ENCODE results near the gene YIF1A. TPM values are rescaled to one million over a fixed set of nuclear protein-coding genes. Genes with fewer than 3 reads are reported as not detected.

Gene YIF1A
- total RNA-seq, 1 experiment from 2014 or later: 64.3 TPM

GRCh38 chr11:66337103-66337899 is 48.4 kb upstream of the YIF1A start:
- TF ChIP-seq CTCF (conservative IDR thresholded peaks at IDR 0.05): no peak
- peak overlapping the region; percentile 83 to 86; a peak in 1 of 5 replicates for H3K4me3 Mint-ChIP-seq
- peaks cover 4% of the 10 kb centered on the region for H3K27me3 Mint-ChIP-seq (ENCODE audit: low read depth)
- Histone ChIP-seq H4K20me1 (ENCODE audit: control insufficient read depth, insufficient read depth, insufficient read length) (no peaks in the 10 kb centered on the region), H3K4me2 (ENCODE audit: insufficient read depth, insufficient read length, low read length) (no peak overlapping the region), H3K4ac (ENCODE audit: low read depth, low read length) (no peak overlapping the region), H3K23me2 (ENCODE audit: insufficient read length, low read depth, low read length, poor library complexity, severe bottlenecking) (no peaks in the 10 kb centered on the region), H3K27me3 (ENCODE audit: insufficient read depth, low read length) (no peaks in the 10 kb centered on the region; the same call in 1 of the 2 replicates), H4K91ac (ENCODE audit: insufficient read length, low read depth, low read length) (no peak overlapping the region), H3T11ph (ENCODE audit: low read length) (no peak overlapping the region), H2BK20ac (ENCODE audit: low read depth, low read length, poor library complexity, severe bottlenecking) (no peak overlapping the region), H3K9me3 (ENCODE audit: control insufficient read depth, low read depth, low read length) (no peaks in the 10 kb centered on the region), H3K4me1 (ENCODE audit: insufficient read depth, low read length) (no peaks in the 10 kb centered on the region), H4K5ac (ENCODE audit: insufficient read length, low read depth, low read length) (no peak overlapping the region), H3K27ac (ENCODE audit: insufficient read length, low read depth, low read length) (no peak overlapping the region), H3K9ac (ENCODE audit: extremely low read depth, insufficient read length, low read length) (no peak overlapping the region), H2AK5ac (ENCODE audit: insufficient read length, low read length) (no peak overlapping the region), H3K79me1 (ENCODE audit: insufficient read depth, low read depth, low read length, poor library complexity, severe bottlenecking) (no peaks in the 10 kb centered on the region), H3K23ac (ENCODE audit: insufficient read length, low read depth, low read length) (no peak overlapping the region), H3K18ac (ENCODE audit: insufficient read length, low read depth, low read length) (peak overlapping the region; percentile 5), H4K8ac (replicated peaks; ENCODE audit: insufficient read length, low read depth, low read length) (no peak overlapping the region), H2BK5ac (ENCODE audit: insufficient read length, low read length) (no peak overlapping the region), H2BK12ac (ENCODE audit: insufficient read length, low read depth, low read length) (no peak overlapping the region), H3K14ac (ENCODE audit: insufficient read depth, low read length) (no peak overlapping the region), H2BK120ac (ENCODE audit: low read depth, low read length, poor library complexity, severe bottlenecking) (no peak overlapping the region), H2AFZ (ENCODE audit: low read length) (no peak overlapping the region), H3K56ac (ENCODE audit: insufficient read length, low read depth, low read length) (no peak overlapping the region), H2BK15ac (ENCODE audit: low read depth, low read length) (no peak overlapping the region), H3K79me2 (ENCODE audit: insufficient read depth, low read length) (no peaks in the 10 kb centered on the region)
- H3K9me3 Mint-ChIP-seq: no peaks in the 10 kb centered on the region
- no peak for DNase-seq
- H3K27ac Mint-ChIP-seq: peak overlapping the region in 2 of 3 experiments; percentile 44 to 92; a peak in 4 of 7 replicates
- peaks cover 20 to 21% of the 10 kb centered on the region in 2 experiments for H3K4me1 Mint-ChIP-seq
- H3K36me3 Mint-ChIP-seq (ENCODE audit: insufficient read depth in 1 of 3, low read depth in 3 of 3): peaks cover 12 to 40% (median 27%) of the 10 kb centered on the region in 3 experiments; a peak in 6 of 7 replicates
- no CpG with 5 or more reads among the region's 18 CpGs for WGBS (ENCODE audit: extremely low coverage, insufficient read length, low lambda C conversion rate)

All from H9 (cell line).